ENCODE measurements around the gene FRMD7. TPM values are rescaled to one million over a fixed set of nuclear protein-coding genes. Genes with fewer than 3 reads are reported as not detected.

The FRMD7 gene
- total RNA-seq, 1 donor from 2014 or later, result not detected

DNA sequence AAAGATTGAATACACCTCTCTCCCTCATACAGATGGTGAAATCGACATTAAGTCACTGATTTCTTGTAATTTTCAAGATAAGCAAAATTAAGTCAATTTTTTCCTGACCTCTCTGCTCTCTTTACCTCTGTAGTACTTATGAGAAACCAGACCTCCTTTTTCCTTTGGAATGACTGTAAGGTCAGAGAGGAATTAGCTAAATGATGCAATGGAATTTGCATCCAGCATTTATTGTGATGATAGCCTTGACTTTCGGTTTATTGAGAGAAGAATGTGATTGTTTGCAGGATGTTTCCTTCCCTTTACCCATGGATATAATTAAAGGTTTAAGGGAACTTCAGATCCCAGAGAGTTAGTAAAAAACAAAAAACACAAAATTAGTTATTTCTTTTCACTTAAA is 82.4 kb downstream of the FRMD7 start:
- DNase-seq (no peak), ATAC-seq (ENCODE audit: poor library complexity) (no peak)
- intact Hi-C loops (cut with DNase I), result no loop called here

DNA sequence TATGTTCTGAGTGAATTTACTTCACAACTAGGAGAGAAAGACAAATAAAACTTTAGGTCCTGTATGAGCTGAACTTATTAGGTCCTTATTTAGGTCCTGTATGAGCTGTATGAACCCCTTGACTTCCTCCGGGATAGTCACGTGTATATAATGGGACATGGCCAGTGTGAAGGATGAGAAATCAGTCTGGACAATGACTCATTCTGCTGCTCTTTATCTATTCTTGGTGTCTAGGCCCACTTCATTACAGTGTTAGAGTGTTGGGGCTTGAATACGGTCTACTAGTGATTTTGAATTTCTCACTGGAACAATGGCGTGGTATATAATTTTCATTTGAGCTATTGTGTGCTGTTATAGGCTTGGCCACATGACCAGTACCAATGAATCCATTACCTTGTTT is 82.9 kb downstream of the FRMD7 start:
- no peak for DNase-seq
- ATAC-seq (ENCODE audit: poor library complexity), result no peak
- intact Hi-C loops (cut with DNase I), result no loop called here

DNA sequence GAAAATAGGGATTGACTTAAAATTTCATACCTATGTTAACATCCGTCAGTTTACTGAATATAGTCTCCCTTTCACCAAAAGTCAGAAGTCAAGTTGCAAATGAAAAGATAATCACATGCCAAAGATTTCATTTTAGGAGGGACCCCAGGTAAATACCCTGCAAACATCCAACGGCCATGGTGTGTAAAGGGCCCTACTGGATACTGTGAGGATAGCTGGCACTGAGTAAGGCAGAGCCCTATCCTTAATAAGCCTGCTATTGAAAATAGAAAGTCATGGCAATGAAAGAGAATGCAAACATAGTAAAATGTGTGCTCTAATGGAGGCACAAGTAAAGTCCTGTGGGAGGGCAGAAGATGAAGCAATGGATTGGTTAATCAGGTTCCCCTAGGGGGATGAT is 83.8 kb downstream of the FRMD7 start:
- intact Hi-C loops (cut with DNase I), result no loop called here
- ATAC-seq (ENCODE audit: poor library complexity), result no peak

DNA sequence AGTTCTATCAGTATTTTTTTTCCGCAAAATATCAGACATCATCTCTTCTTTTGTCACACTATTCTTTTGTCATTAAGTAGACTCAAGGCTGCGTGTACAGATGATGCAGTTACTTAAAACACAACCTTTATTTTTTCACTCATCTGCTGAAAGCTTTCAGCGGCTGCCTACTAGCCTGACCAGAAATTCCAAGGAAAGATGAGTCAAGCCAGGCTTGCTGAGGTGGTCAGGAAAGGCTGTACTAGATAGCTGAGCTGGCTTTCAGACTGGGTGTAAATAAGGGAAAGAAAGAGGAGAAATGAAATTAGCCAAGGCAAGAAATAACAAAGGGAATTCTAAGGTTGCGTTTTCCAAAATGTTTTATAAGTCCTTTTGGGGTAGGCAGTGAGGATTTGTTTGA is 86.8 kb downstream of the FRMD7 start:
- intact Hi-C loops (cut with DNase I), result no loop called here
- DNase-seq (no peak), ATAC-seq (ENCODE audit: poor library complexity) (no peak)

More for the DNA sequence above, 83.8 kb downstream of the FRMD7 start:
- DNase-seq, result no peak

DNA sequence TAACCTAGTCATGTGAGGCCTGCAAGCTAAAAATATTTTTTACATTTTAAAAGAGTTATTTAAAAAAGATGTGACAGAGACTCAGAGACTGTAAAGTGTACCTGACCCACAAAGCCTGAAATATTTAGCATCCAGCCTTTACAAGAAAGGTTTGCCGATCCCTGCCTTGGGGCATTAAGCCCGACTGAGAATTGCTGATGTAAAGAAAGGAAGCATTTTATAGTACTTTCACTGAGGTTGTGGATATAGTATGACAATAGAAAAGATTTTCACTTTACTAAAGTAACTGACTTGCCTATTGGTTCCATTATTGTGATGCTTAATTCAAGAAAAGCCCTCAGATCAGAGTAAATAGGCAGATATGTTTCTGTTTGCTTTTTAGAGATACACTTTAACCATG is 87.8 kb downstream of the FRMD7 start:
- no peak for ATAC-seq (ENCODE audit: poor library complexity)
- no peak for DNase-seq
- intact Hi-C loops (cut with DNase I), result no loop called here

DNA sequence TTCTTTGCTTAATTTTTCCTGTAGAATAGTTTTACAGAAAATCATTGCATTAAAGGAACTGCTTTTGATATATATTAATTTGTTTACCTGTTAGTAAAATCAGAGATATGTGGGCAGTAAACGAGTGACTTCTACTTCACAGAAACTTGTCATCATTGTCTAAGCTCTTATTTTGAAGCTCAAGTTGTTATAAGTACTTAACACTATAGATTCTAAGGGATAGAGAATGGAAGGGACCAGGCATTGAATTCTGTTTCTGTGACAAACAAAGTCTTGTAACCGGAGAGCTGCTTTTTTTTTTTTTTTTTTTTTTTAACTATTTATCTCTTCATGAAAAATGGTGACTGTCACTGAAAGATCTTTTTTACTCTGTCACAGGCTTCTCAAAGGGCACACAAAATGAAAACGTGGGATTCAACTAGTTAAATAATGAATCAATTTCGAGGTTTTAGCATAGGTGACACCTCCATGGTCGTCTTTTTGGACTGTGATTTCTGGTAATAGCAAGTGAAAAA is 90.3 kb downstream of the FRMD7 start:
- ATAC-seq (ENCODE audit: poor library complexity) (no peak), DNase-seq (no peak)
- intact Hi-C loops (cut with DNase I), result no loop called here

DNA sequence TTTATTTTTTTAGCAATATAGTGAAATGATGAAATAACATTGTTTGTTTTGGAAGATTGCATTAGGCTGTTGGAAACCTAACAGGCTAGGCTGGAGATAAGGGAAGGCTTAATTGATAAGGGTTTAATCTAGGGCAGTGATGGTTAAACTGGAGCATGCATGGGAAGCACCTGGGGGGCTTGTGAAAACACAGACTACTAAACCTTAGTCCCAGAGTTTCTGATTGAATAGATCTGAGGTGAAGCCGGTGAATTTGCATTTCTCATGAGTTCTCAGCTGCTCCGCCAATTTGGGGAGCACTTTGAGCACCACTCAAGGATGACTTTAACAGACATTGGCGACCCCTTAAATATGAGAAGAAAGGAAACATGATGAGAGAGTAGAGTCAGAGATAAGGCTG is 93.2 kb downstream of the FRMD7 start:
- ATAC-seq (ENCODE audit: poor library complexity), result no peak
- no peak for DNase-seq
- intact Hi-C loops (cut with DNase I), result no loop called here

DNA sequence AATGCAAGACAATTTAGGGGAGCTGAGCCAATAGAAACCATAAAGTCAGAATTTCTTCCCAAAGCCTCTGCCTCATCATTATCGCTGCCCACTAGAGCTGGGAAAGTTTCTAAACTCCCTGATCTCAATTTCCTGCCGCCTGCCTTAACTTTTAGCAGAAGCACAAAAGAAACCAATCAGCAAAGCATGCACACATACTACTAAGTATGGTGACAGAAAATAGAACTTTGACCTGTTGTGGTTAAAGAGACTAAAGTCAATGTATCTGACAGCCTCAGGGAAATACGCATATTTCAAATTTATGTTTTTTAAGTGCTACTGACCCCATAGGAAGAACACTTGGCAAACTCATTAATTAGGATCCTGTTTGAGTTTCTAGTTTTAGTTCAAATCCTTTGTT is 94.7 kb downstream of the FRMD7 start:
- DNase-seq, result no peak
- no peak for ATAC-seq (ENCODE audit: poor library complexity)
- intact Hi-C loops (cut with DNase I), result no loop called here

DNA sequence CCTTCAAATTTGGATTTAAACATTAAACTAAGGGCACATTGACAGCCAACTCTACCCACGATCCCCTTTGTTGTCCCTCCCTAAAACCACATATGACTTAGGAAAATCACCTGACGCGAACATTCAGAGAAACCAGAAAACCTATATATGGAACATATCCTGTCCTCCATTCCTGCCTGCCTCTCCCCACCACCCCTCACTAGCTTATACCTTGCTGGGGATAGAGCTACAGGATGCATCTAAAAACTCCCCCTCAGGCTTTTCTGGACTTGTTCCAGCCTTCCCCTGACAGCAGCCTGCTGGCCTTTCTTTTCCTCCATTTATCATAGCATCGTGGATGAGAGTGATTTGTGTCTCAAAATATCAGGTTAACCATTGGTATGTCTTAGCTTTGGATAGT is 96.0 kb downstream of the FRMD7 start:
- DNase-seq (no peak), ATAC-seq (ENCODE audit: poor library complexity) (no peak)
- intact Hi-C loops (cut with DNase I), result no loop called here

DNA sequence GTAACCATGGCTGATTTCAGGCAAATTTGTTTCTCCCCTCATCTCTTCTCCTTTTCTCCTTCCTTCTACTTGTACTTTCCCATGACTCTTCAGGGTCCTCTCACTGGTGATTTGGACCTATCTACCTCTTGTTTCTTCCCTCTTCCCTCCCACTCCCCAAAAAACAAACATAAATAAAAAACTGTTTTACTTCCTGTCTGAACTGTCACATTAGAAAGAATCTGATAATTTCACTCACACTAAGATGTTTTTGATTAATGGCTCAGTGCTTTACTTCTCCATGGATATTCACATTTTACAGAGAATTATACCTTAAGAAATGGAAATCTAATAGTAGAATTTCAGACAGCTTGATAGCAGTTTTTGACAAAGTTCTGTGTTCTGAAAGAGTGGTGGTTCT is 97.6 kb downstream of the FRMD7 start:
- intact Hi-C loops (cut with DNase I), result no loop called here
- DNase-seq (no peak), ATAC-seq (ENCODE audit: poor library complexity) (no peak)

Other genes with a start within 250 kb of the FRMD7 start
- 0.51 TPM for gene STK26, start 104.7 kb downstream of the FRMD7 start, total RNA-seq
- gene RAP2C, start 91.4 kb upstream of the FRMD7 start, total RNA-seq, result 18.0 TPM